GM12865 (cell line): ENCODE measurements around the gene AFF4.
"Not testable (repeated sequence)": the region's sequence is repeated elsewhere in the genome, so short reads cannot be mapped to it uniquely, and the experiment has no call there.

Experiments
- DNase-seq: peaks from one replicate; pipeline ENCODE4 v3.0.0; 2010; ENCODE audit warnings: low read depth
- H3K4me3 ChIP-seq: 2 replicates; pipeline ENCODE4 v1.5.1; 2011; ENCODE audit warnings: mild to moderate bottlenecking, low read depth, low read length, control low read depth
- TF ChIP-seq, protein P1 (sequence below): IDR thresholded peaks from 2 replicates; pipeline ENCODE4 v1.5.1; 2011; ENCODE audit warnings: low read length, control low read depth, low read depth, inconsistent platforms; ENCODE audit not compliant: insufficient read depth; ENCODE audit errors: missing control alignments

Gene AFF4

DNA sequence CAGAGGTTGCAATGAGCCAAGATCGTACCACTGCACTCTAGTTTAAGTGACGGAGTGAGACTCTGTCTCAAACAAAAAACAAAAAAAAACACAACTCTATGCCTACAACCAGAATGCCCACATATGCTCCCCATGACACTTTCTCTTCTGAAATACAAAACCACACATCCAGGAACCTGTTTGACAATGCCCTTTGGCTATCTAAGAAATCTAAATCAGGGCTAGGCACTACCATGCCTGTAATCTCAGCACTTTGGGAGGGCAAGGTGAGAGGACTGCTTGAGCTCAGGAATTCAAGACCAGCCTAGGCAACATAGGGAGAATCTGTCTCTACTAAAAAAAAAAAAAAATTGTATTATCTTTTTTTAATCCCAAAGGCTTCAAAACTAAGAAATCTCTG is 10.6 kb downstream of the AFF4 start:
- DNase-seq: no peak
- TF ChIP-seq, protein P1, sequence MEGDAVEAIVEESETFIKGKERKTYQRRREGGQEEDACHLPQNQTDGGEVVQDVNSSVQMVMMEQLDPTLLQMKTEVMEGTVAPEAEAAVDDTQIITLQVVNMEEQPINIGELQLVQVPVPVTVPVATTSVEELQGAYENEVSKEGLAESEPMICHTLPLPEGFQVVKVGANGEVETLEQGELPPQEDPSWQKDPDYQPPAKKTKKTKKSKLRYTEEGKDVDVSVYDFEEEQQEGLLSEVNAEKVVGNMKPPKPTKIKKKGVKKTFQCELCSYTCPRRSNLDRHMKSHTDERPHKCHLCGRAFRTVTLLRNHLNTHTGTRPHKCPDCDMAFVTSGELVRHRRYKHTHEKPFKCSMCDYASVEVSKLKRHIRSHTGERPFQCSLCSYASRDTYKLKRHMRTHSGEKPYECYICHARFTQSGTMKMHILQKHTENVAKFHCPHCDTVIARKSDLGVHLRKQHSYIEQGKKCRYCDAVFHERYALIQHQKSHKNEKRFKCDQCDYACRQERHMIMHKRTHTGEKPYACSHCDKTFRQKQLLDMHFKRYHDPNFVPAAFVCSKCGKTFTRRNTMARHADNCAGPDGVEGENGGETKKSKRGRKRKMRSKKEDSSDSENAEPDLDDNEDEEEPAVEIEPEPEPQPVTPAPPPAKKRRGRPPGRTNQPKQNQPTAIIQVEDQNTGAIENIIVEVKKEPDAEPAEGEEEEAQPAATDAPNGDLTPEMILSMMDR: no peak
- no peak overlapping the region for H3K4me3 ChIP-seq

DNA sequence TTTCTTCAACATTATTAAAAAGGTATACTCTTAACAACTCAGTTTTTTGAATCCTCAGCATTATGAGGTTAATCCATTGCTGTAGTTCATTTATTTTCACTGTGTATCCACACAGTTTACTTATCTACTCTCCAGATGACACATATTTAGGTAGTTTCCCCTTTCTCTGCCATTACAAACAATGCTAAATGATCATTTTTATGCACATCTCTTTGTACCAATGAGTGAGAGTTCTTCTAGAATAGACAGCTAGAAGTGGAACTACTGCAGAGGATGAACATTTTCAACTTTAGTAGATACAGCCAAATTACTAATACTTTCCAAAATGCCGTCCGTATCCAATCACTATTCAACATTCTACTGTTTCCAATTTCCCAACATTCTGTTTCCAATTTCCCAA is 11.5 kb downstream of the AFF4 start:
- no peak overlapping the region for H3K4me3 ChIP-seq
- TF ChIP-seq, protein P1: no peak
- DNase-seq: no peak

DNA sequence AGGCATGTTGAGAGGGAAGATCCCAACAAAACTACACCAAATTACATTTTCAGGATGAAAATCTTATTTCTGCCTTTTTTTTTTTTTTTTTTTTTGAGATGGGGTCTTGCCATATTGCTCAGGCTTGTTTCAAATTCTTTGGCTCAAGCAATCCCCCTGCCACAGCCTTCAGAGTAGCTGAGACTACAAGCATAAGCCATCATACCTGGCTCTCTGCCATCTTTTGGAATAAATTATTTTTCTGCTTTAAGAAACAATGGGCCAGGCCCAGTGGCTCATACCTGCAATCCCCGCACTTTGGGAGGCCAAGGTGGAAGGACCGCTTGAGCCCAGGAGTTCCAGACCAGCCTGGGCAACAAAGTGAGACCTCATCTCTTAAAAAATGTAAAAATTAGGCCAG is 14.3 kb downstream of the AFF4 start:
- TF ChIP-seq, protein P1: no peak
- DNase-seq: no peak
- no peak overlapping the region for H3K4me3 ChIP-seq

DNA sequence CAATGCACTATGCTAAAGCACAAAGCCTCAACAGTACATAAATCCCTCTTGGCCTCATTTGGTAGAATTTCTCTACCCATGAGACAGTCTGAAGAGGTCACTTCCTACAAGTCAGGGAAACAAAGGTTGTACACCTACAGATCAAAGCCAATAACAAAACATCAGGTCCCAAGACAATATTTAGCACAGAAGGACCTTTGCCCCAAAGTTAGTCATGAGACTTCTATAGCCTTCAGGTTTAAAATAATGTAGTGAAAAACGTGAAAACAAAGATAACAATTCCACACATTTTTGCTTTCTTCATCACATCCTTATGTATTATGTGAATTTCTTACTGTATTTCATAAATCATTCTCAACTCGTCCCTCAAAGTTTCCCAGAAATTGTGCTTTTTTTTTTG is 15.8 kb downstream of the AFF4 start:
- no peak for DNase-seq
- TF ChIP-seq, protein P1: no peak
- H3K4me3 ChIP-seq: no peak overlapping the region

DNA sequence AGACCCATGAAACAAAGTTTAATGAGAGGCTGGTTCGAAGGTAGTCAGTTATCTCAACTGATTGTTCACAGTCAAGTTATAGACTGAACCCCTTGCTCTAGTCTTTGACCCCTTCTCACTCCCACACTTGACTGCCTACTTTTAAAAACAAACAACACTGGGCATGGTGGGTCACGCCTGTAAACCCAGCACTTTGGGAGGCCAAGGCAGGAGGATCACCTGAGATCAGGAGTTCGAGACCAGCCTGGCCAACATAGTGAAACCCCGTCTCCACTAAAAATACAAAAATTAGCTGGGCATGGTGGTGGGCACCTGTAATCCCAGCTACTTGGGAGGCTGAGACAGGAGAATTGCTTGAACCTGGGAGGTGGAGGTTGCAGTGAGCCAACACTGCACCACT is 18.1 kb downstream of the AFF4 start:
- H3K4me3 ChIP-seq, DNase-seq: not testable (repeated sequence)

DNA sequence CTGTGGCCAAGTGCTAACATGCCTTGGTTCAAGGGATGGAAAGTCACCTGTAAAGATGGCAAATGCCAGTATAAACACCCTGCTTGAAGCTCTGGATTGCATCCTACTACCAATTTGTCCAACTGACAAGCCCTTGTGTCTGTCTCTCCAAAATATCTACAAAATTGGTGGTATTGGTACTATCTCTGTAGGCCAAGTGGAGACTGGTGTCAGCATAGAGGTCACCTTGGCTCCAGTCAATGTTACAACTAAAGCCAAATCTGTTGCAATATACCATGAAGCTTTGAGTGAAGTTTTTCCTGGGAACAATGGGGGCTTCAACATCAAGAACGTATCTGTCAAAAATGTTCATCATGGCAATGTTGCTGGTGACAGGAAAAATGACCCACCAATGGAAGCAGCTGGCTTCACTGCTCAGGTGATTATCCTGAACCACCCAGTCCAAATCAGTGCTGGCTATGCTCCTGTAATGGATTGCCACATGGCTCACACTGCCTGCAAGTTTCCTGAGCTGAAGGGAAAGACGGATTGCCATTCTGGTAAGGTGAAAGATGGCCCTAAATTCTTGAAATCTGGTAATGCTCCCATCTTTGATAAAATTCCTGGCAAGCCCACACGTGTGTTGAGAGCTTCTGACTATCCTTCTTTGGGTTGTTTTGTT is 19.9 kb downstream of the AFF4 start:
- TF ChIP-seq, protein P1: no peak
- H3K4me3 ChIP-seq: no peak overlapping the region
- DNase-seq: no peak

DNA sequence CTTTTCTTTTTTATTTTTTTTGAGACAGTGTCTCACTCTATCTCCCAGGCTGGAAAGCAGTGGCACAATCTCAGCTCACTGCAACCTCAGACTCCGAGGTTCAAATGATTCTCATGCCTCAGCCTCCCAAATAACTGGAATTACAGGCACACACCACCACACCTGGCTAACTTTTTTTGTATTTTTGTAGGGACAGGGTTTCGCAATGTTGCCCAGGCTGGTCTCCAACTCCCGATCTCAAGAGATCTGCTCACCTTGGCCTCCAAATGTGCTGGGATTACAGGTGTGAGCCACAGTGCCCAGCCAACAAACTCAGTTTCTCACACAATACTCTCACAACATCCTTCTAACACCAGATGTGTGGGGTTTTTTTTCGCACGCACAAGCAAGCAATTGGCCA is 22.1 kb downstream of the AFF4 start:
- TF ChIP-seq, protein P1: no peak
- DNase-seq: no peak
- no peak overlapping the region for H3K4me3 ChIP-seq
